GM18505 (cell line): ENCODE results near the gene EPHA10.
"Not testable (repeated sequence)": the region's sequence is repeated elsewhere in the genome, so short reads cannot be mapped to it uniquely, and the experiment has no call there.

Source experiments
- ATAC-seq: cut with Tn5 transposase; IDR thresholded peaks from one replicate; pipeline ENCODE4 v1.9.1; 2021; ENCODE audit not compliant: unreplicated experiment
- POLR2A ChIP-seq: IDR thresholded peaks from 4 replicates; pipeline ENCODE4 v1.6.1; 2011; ENCODE audit warnings: borderline replicate concordance; ENCODE audit not compliant: insufficient read depth, insufficient read length; ENCODE audit errors: extremely low read depth

Gene EPHA10

DNA sequence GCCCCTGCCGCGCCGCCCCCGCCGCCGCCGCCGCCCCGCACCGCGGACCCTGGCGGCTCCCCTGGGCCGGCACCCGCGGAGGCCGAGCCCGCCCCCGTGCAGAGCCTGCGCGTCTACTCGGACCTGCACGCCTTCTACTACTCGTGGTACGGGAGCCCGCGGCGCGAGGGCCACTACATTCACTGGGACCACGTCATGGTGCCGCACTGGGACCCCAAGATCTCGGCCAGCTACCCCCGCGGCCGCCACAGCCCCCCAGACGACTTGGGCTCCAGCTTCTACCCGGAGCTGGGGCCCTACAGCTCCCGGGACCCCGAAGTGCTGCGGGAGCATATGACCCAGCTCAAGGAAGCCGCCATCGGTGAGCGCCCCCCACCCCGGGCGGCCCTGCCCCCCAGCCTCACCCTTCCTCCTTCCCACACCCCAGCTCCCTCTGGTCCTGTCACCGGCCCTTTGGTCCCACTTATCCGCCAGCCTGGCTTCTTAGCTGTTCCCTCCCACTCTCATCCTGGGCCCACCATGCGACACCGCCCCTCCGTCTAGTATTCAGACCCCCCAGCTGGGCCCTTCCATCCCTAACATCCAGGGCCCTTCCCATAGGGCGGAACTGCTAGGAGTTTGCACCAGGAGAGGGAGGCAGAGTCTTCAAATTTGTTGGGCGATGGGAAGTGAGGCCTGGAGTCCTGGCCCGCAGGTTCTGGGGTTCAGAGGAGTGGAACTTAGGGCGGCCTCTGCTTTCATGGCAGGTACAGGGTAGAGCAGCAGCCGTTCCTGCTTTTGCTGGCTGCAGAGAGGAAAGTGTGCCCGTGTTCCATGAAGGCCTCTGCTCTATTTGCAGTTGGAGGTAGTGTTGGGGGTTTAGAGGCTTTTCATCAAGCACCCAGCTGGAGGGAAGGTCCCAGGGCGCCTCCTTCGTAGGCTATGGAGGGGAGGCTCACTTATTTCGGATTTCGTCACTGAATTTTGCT, 29.7 kb upstream of the EPHA10 start:
- ATAC-seq = no peak
- no peak for TF ChIP-seq POLR2A

GRCh38 chr1:37793773-37794371, 29.0 kb upstream of the EPHA10 start, which contains the start of gene MANEAL:
Gene MANEAL, plus strand, starts transcription at chr1:37793847. Its CDS starts 336 bp downstream, at chr1:37794183.
- ATAC-seq = no peak
- peak; percentile 57 for TF ChIP-seq POLR2A

DNA sequence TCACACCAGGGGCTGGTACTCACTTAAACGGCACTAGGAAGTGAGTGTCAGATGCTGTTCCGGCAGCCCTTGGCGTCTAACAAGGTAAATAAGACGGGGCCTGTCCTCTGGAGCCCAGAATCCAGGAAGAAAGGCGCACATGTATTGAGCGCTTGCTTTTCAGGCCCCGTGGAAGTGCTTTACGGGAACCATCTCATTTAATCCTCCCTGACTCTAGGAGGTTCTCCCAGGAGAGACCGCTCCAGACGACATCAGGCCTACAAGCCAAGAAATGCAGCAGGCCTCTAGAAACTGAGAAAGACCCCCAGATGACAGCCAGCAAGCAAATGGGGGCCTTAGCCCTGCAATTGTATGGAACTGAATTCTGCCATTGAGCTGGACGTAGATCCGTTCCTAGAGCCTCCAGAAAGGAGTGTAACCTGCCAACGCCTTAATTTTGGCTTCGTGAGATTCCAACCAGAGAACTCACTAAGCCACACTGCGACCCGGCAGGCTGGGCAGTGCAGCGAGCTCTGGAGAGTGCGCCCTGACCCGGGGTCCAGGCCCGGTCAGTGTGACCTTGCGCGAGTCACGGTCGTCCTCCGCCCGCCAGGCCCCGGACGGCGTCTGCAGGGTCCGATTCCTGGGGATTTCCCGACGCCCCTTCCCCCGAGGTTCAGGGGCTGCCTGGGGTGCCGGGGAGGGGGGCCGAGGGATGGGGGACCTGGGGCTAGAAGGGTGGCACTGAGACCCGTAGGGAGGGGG, 28.2 kb upstream of the EPHA10 start:
- no peak for ATAC-seq
- TF ChIP-seq POLR2A = no peak

- TF ChIP-seq POLR2A = no peak
- ATAC-seq = no peak
These were observed 17.6 kb upstream of the EPHA10 start for GRCh38 chr1:37782491-37782890.

- TF ChIP-seq POLR2A = no peak
- ATAC-seq = no peak
These were observed 13.7 kb upstream of the EPHA10 start for GRCh38 chr1:37778654-37779053.

- ATAC-seq = no peak
- TF ChIP-seq POLR2A = no peak
These were observed 12.1 kb upstream of the EPHA10 start for GRCh38 chr1:37776946-37777516.

DNA sequence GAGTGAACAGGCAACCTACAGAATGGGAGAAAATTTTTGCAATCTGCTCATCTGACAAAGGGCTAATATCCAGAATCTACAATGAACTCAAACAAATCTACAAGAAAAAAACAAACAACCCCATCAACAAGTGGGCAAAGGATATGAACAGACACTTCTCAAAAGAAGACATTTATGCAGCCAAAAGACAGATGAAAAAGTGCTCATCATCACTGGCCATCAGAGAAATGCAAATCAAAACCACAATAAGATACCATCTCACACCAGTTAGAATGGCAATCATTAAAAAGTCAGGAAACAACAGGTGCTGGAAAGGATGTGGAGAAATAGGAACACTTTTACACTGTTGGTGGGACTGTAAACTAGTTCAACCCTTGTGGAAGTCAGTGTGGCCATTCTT, 6.5 kb upstream of the EPHA10 start:
- ATAC-seq = not testable (repeated sequence)

GRCh38 chr1:37767488-37767887, 2.6 kb upstream of the EPHA10 start:
- TF ChIP-seq POLR2A = no peak
- ATAC-seq = no peak

GRCh38 chr1:37765916-37766664, 1.2 kb upstream of the EPHA10 start:
- no peak for ATAC-seq
- TF ChIP-seq POLR2A = no peak

- no peak for ATAC-seq
These were observed 500 bp downstream of the EPHA10 start for GRCh38 chr1:37764414-37764825.

GRCh38 chr1:37763791-37764413, 1.0 kb downstream of the EPHA10 start:
- no peak for TF ChIP-seq POLR2A
- no peak for ATAC-seq

More at GRCh38 chr1:37764414-37764825, 500 bp downstream of the EPHA10 start:
- no peak for TF ChIP-seq POLR2A

DNA sequence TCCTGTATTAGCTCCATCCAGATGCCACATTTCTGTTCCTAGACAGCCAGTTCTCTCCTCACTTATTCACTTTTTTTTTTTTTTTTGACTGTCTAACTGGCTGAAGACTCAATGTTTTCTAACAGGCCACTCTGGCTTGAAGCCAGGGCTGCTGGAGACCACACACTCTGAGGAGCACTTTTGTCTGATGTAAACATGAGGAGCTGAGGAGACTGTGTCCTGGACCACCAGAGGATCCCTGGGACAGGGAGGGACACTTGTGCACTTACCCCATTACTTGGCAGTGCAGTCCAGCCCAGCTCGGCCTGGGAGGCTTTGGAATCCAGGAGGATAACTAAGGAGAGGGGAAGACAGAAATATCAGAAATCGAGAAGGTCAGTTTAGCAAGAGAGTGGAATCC, 2.4 kb downstream of the EPHA10 start:
- no peak for ATAC-seq
- no peak for TF ChIP-seq POLR2A
